DND-41 (cell line): ENCODE measurements around the gene DEFB123.

ENCODE experiments used
- ATAC-seq: fragments of 200-7000 bp; cut with Tn5 transposase; 3 replicates; pipeline ENCODE4 v1.9.1; 2021; ENCODE audit warnings: low read depth; ENCODE audit not compliant: insufficient read depth
- DNase-seq: peaks from one replicate; pipeline ENCODE4 v3.0.0-alpha.2; 2020
- H2AFZ ChIP-seq: 2 replicates; pipeline ENCODE4 v1.6.0; 2012; ENCODE audit warnings: low read depth, low read length
- H3K27ac ChIP-seq: 2 replicates; pipeline ENCODE4 v1.5.1; 2012; ENCODE audit warnings: low read length, inconsistent platforms
- H3K27me3 ChIP-seq: fragments of 200-600 bp; sonication (generic); 2 replicates; pipeline ENCODE4 v1.6.0; 2012; ENCODE audit warnings: low read length, mild to moderate bottlenecking, inconsistent platforms; ENCODE audit not compliant: insufficient read depth, poor library complexity
- H3K36me3 ChIP-seq: 2 replicates; pipeline ENCODE4 v1.5.1; 2012; ENCODE audit warnings: low read length, inconsistent platforms; ENCODE audit not compliant: insufficient read depth
- H3K4me1 ChIP-seq: 2 replicates; pipeline ENCODE4 v1.5.1; 2012; ENCODE audit warnings: mild to moderate bottlenecking, low read length; ENCODE audit not compliant: insufficient read depth
- H3K4me2 ChIP-seq: 2 replicates; pipeline ENCODE4 v1.6.0; 2012; ENCODE audit warnings: mild to moderate bottlenecking, moderate library complexity, low read length, inconsistent platforms; ENCODE audit not compliant: insufficient read depth
- H3K4me3 ChIP-seq, 2 experiments: fragments of 200-600 bp in 1 of 2; shearing (Covaris generic) in 1 of 2; 2 replicates each; pipeline ENCODE4 v1.5.1; 2012 to 2016; ENCODE audit warnings: inconsistent platforms in 2 of 2, low read length in 2 of 2, mild to moderate bottlenecking in 2 of 2, low read depth in 1 of 2, moderate library complexity in 1 of 2
- H3K79me2 ChIP-seq: 2 replicates; pipeline ENCODE4 v1.6.0; 2012; ENCODE audit warnings: low read length, inconsistent platforms; ENCODE audit not compliant: insufficient read depth
- H3K9ac ChIP-seq: 2 replicates; pipeline ENCODE4 v1.6.0; 2012; ENCODE audit warnings: low read depth, mild to moderate bottlenecking, inconsistent platforms, low read length, moderate library complexity
- H3K9me3 ChIP-seq: 2 replicates; pipeline ENCODE4 v1.5.1; 2012; ENCODE audit warnings: low read length, moderate library complexity, mild to moderate bottlenecking, inconsistent platforms; ENCODE audit not compliant: insufficient read depth, severe bottlenecking
- H4K20me1 ChIP-seq: 2 replicates; pipeline ENCODE4 v1.6.0; 2012; ENCODE audit warnings: low read length; ENCODE audit not compliant: insufficient read depth
- CTCF ChIP-seq: IDR thresholded peaks from 2 replicates; pipeline ENCODE4 v1.5.1; 2012; ENCODE audit warnings: borderline replicate concordance, low read length, moderate library complexity, mild to moderate bottlenecking; ENCODE audit not compliant: poor library complexity, severe bottlenecking; ENCODE audit errors: extremely low read depth
- EZH2 ChIP-seq: IDR thresholded peaks from 3 replicates; pipeline ENCODE4 v1.6.1; 2012; ENCODE audit warnings: borderline replicate concordance, low read depth, mild to moderate bottlenecking, moderate library complexity, low read length, inconsistent platforms; ENCODE audit not compliant: severe bottlenecking

DEFB123 gene

GRCh38 chr20:31496761-31497295 is 56.4 kb downstream of the DEFB123 start:
- no peak overlapping the region for H3K27ac ChIP-seq
- peaks cover 6% of the 10 kb centered on the region for H3K27me3 ChIP-seq
- H3K4me1 ChIP-seq = no peaks in the 10 kb centered on the region
- ATAC-seq = no peak
- no peaks in the 10 kb centered on the region for H3K9me3 ChIP-seq
- no peaks in the 10 kb centered on the region for H4K20me1 ChIP-seq
- no peak overlapping the region for H3K9ac ChIP-seq
- H2AFZ ChIP-seq = no peak overlapping the region
- no peak for DNase-seq
- TF ChIP-seq EZH2 (no peak), CTCF (no peak)
- H3K36me3 ChIP-seq = no peaks in the 10 kb centered on the region
- no peaks in the 10 kb centered on the region for H3K79me2 ChIP-seq
- H3K4me2 ChIP-seq = no peak overlapping the region
- no peak overlapping the region for H3K4me3 ChIP-seq

- no peak for DNase-seq
Measured at GRCh38 chr20:31497838-31498540, 57.6 kb downstream of the DEFB123 start.

More at GRCh38 chr20:31497838-31498540, 57.6 kb downstream of the DEFB123 start:
- Histone ChIP-seq H3K4me2 (no peak overlapping the region), H3K36me3 (no peaks in the 10 kb centered on the region), H3K79me2 (no peaks in the 10 kb centered on the region), H3K9ac (no peak overlapping the region), H3K4me3 (no peak overlapping the region), H3K27ac (no peak overlapping the region), H3K27me3 (peaks cover 6% of the 10 kb centered on the region), H3K9me3 (no peaks in the 10 kb centered on the region), H2AFZ (no peak overlapping the region), H3K4me1 (no peaks in the 10 kb centered on the region), H4K20me1 (no peaks in the 10 kb centered on the region)
- no peak for ATAC-seq
- no peak for TF ChIP-seq CTCF
- TF ChIP-seq EZH2 = no peak
